Thoracic aorta (tissue), 2 donors: ENCODE measurements around the gene TXNDC11. TPM values are rescaled to one million over a fixed set of nuclear protein-coding genes. Genes with fewer than 3 reads are reported as not detected.

Experiments
- ATAC-seq: fragments of 150-250 bp; one replicate; pipeline ENCODE4 v1.8.0; 2017; ENCODE audit warnings: low read depth; ENCODE audit not compliant: insufficient number of reproducible peaks, low FRiP score
- DNase-seq: peaks from one replicate; pipeline ENCODE4 v3.0.0-alpha.2; 2020; ENCODE audit warnings: low spot score
- H3K27ac ChIP-seq, 2 donors: fragments of 200-600 bp; sonication (generic); 1 replicate in 1 of 2; 2 replicates in 1 of 2; pipeline ENCODE4 v1.5.1; 2016; ENCODE audit warnings: mild to moderate bottlenecking in 2 of 2, moderate library complexity in 2 of 2
- H3K27me3 ChIP-seq: fragments of 200-600 bp; sonication (generic); replicated peaks from 2 replicates; pipeline ENCODE4 v1.6.0; 2016; ENCODE audit warnings: mild to moderate bottlenecking; ENCODE audit not compliant: insufficient read depth
- H3K36me3 ChIP-seq: fragments of 200-600 bp; sonication (generic); one replicate; pipeline ENCODE4 v1.5.1; 2016
- H3K4me1 ChIP-seq, 2 donors: fragments of 200-600 bp; sonication (generic); 1 replicate in 1 of 2; 2 replicates in 1 of 2; pipeline versions ENCODE4 v1.5.1 to v1.6.0; 2016; ENCODE audit warnings: low read depth in 2 of 2, mild to moderate bottlenecking in 1 of 2; ENCODE audit not compliant: control insufficient read depth in 1 of 2
- H3K4me3 ChIP-seq: fragments of 200-600 bp; sonication (generic); 2 replicates; pipeline ENCODE4 v1.5.1; 2016; ENCODE audit warnings: mild to moderate bottlenecking
- H3K9me3 ChIP-seq: fragments of 200-600 bp; sonication (generic); 2 replicates; pipeline ENCODE4 v1.5.1; 2016
- CTCF ChIP-seq: fragments of 200-600 bp; sonication (generic); IDR thresholded peaks from one replicate; pipeline ENCODE4 v1.5.1; 2019; ENCODE audit warnings: antibody characterized with exemption
- total RNA-seq, 2 donors: library from RNA; depleted of rRNA; stranded (reverse); fragments of >200 nt; gene quantifications; one replicate each; pipeline versions ENCODE4 v1.1.0 to v1.2.3, GENCODE V29; 2016

TXNDC11 gene
- total RNA-seq, 2 donors from 2014 or later: 44.5 to 49.4 TPM

GRCh38 chr16:11642765-11643116 is 99.9 kb downstream of the TXNDC11 start:
- Histone ChIP-seq H3K27ac (no peak overlapping the region), H3K27me3 (no peaks in the 10 kb centered on the region), H3K9me3 (no peaks in the 10 kb centered on the region), H3K4me3 (no peak overlapping the region), H3K36me3 (no peaks in the 10 kb centered on the region), H3K4me1 (peaks cover 7 to 23% of the 10 kb centered on the region in 2 donors)
- no peak for TF ChIP-seq CTCF
- DNase-seq: no peak
- ATAC-seq: no peak

- DNase-seq (no peak), ATAC-seq (no peak)
- no peaks in the 10 kb centered on the region for H3K27me3 ChIP-seq
- H3K4me1 ChIP-seq: peaks cover 7 to 23% of the 10 kb centered on the region in 2 donors
- H3K36me3 ChIP-seq: no peaks in the 10 kb centered on the region
- peak overlapping the region; percentile 37 for H3K4me3 ChIP-seq
- H3K27ac ChIP-seq: peak overlapping the region; percentile 89 to 93
- H3K9me3 ChIP-seq: no peaks in the 10 kb centered on the region
- peak; percentile 93 for TF ChIP-seq CTCF
Measured at GRCh38 chr16:11640987-11641817, 101.5 kb downstream of the TXNDC11 start.

- peak overlapping the region; percentile 89 to 93 for H3K27ac ChIP-seq
- peak; percentile 67 for DNase-seq
- peak overlapping the region; percentile 37 for H3K4me3 ChIP-seq
- peak; percentile 91 for ATAC-seq
- peaks cover 7 to 23% of the 10 kb centered on the region in 2 donors for H3K4me1 ChIP-seq
- no peaks in the 10 kb centered on the region for H3K9me3 ChIP-seq
- H3K36me3 ChIP-seq: no peaks in the 10 kb centered on the region
- no peaks in the 10 kb centered on the region for H3K27me3 ChIP-seq
- TF ChIP-seq CTCF: no peak
Measured at GRCh38 chr16:11639925-11640899, 102.4 kb downstream of the TXNDC11 start.

GRCh38 chr16:11639008-11639562 is 103.6 kb downstream of the TXNDC11 start:
- no peaks in the 10 kb centered on the region for H3K9me3 ChIP-seq
- no peaks in the 10 kb centered on the region for H3K27me3 ChIP-seq
- no peak for TF ChIP-seq CTCF

More at GRCh38 chr16:11639008-11639562, 103.6 kb downstream of the TXNDC11 start:
- ATAC-seq: no peak
- Histone ChIP-seq H3K4me1 (peaks cover 7 to 23% of the 10 kb centered on the region in 2 donors), H3K36me3 (no peaks in the 10 kb centered on the region), H3K27ac (peak overlapping the region in 1 of 2 donors; percentile 93), H3K4me3 (no peak overlapping the region)
- DNase-seq: no peak
